HEK293 (cell line): Measurements from ENCODE around the gene IER2.
A peak's percentile ranks its signal among the peaks of the same experiment; 100 is the strongest.

Experiments used
- EGR2 ChIP-seq: fragments of 450-650 bp; formaldehyde crosslinking; IDR thresholded peaks from 2 replicates; pipeline ENCODE4 v1.5.1; 2016; ENCODE audit warnings: low read depth, missing biosample characterization, missing genetic modification characterization
- FEZF1 ChIP-seq: fragments of 450-650 bp; formaldehyde crosslinking; IDR thresholded peaks from 2 replicates; pipeline ENCODE4 v1.5.1; 2016; ENCODE audit warnings: missing biosample characterization, missing genetic modification characterization
- IKZF3 ChIP-seq: fragments of 450-650 bp; IDR thresholded peaks from 2 replicates; pipeline ENCODE4 v1.5.0; 2018; ENCODE audit warnings: missing biosample characterization, mild to moderate bottlenecking, missing genetic modification characterization, moderate library complexity
- KLF7 ChIP-seq: fragments of 450-650 bp; formaldehyde crosslinking; IDR thresholded peaks from 2 replicates; pipeline ENCODE4 v1.5.1; 2016; ENCODE audit warnings: missing biosample characterization, missing genetic modification characterization, borderline replicate concordance
- KLF9 ChIP-seq: fragments of 450-650 bp; formaldehyde crosslinking; IDR thresholded peaks from 2 replicates; pipeline ENCODE4 v1.5.1; 2016; ENCODE audit warnings: missing biosample characterization, missing genetic modification characterization, low read depth
- MYNN ChIP-seq: fragments of 450-650 bp; formaldehyde crosslinking; IDR thresholded peaks from 2 replicates; pipeline ENCODE4 v1.5.1; 2016; ENCODE audit warnings: missing biosample characterization, missing genetic modification characterization, borderline replicate concordance
- RBAK ChIP-seq: fragments of 450-650 bp; formaldehyde crosslinking; IDR thresholded peaks from 2 replicates; pipeline ENCODE4 v1.5.1; 2016; ENCODE audit warnings: missing biosample characterization, missing genetic modification characterization
- SP7 ChIP-seq: fragments of 450-650 bp; formaldehyde crosslinking; IDR thresholded peaks from 2 replicates; pipeline ENCODE4 v1.5.1; 2016; ENCODE audit warnings: missing biosample characterization, missing genetic modification characterization
- ZBTB44 ChIP-seq: fragments of 450-650 bp; IDR thresholded peaks from 2 replicates; pipeline ENCODE4 v1.5.1; 2018; ENCODE audit warnings: missing biosample characterization, mild to moderate bottlenecking, missing genetic modification characterization
- ZFHX2 ChIP-seq: fragments of 450-650 bp; formaldehyde crosslinking; conservative IDR thresholded peaks from 2 replicates; pipeline ENCODE4 v1.5.1; 2016; ENCODE audit warnings: missing biosample characterization, missing genetic modification characterization
- ZNF211 ChIP-seq: fragments of 450-650 bp; formaldehyde crosslinking; IDR thresholded peaks from 2 replicates; pipeline ENCODE4 v1.5.1; 2016; ENCODE audit warnings: low read depth, missing biosample characterization, missing genetic modification characterization
- ZNF426 ChIP-seq: fragments of 450-650 bp; formaldehyde crosslinking; IDR thresholded peaks from 2 replicates; pipeline ENCODE4 v1.5.1; 2017; ENCODE audit warnings: missing biosample characterization, missing genetic modification characterization, mild to moderate bottlenecking, inconsistent platforms, moderate library complexity
- ZNF510 ChIP-seq: fragments of 450-650 bp; formaldehyde crosslinking; IDR thresholded peaks from 2 replicates; pipeline ENCODE4 v1.5.1; 2018; ENCODE audit warnings: mild to moderate bottlenecking, missing genetic modification characterization, missing biosample characterization; ENCODE audit not compliant: insufficient replicate concordance
- ZNF548 ChIP-seq: fragments of 450-650 bp; formaldehyde crosslinking; IDR thresholded peaks from 2 replicates; pipeline ENCODE4 v1.5.1; 2016; ENCODE audit warnings: missing biosample characterization, missing genetic modification characterization
- ZNF624 ChIP-seq: fragments of 450-650 bp; formaldehyde crosslinking; IDR thresholded peaks from 2 replicates; pipeline ENCODE4 v1.5.1; 2017; ENCODE audit warnings: missing biosample characterization, missing genetic modification characterization
- ZNF654 ChIP-seq: fragments of 450-650 bp; formaldehyde crosslinking; IDR thresholded peaks from 2 replicates; pipeline ENCODE4 v1.5.1; 2016; ENCODE audit warnings: low read depth, missing biosample characterization, missing genetic modification characterization
- ZNF660 ChIP-seq: fragments of 450-650 bp; IDR thresholded peaks from 2 replicates; pipeline ENCODE4 v1.5.1; 2018; ENCODE audit warnings: missing biosample characterization, mild to moderate bottlenecking, missing genetic modification characterization
- ZNF664 ChIP-seq: fragments of 450-650 bp; formaldehyde crosslinking; IDR thresholded peaks from 2 replicates; pipeline ENCODE4 v1.5.1; 2016; ENCODE audit warnings: missing biosample characterization, missing genetic modification characterization
- ZNF701 ChIP-seq: fragments of 450-650 bp; formaldehyde crosslinking; IDR thresholded peaks from 2 replicates; pipeline ENCODE4 v1.5.1; 2016; ENCODE audit warnings: missing biosample characterization, missing genetic modification characterization
- ZNF704 ChIP-seq: fragments of 450-650 bp; formaldehyde crosslinking; IDR thresholded peaks from 2 replicates; pipeline ENCODE4 v1.5.1; 2016; ENCODE audit warnings: missing biosample characterization, missing genetic modification characterization
- ZSCAN30 ChIP-seq: fragments of 450-650 bp; IDR thresholded peaks from 2 replicates; pipeline ENCODE4 v1.5.1; 2018; ENCODE audit warnings: missing biosample characterization, mild to moderate bottlenecking, missing genetic modification characterization, moderate library complexity
- TF ChIP-seq, protein P1 (sequence below): fragments of 450-650 bp; formaldehyde crosslinking; IDR thresholded peaks from 2 replicates; pipeline ENCODE4 v1.5.1; 2016; ENCODE audit warnings: missing biosample characterization, missing genetic modification characterization
- TF ChIP-seq, protein P2 (sequence below): fragments of 450-650 bp; formaldehyde crosslinking; IDR thresholded peaks from 2 replicates; pipeline ENCODE4 v1.5.1; 2016; ENCODE audit warnings: missing biosample characterization, missing genetic modification characterization
- TF ChIP-seq, protein P3 (sequence below): fragments of 450-650 bp; formaldehyde crosslinking; optimal IDR thresholded peaks from 2 replicates; pipeline ENCODE3; 2016; ENCODE audit warnings: missing biosample characterization, mild to moderate bottlenecking, missing genetic modification characterization
- TF ChIP-seq, protein P4 (sequence below): fragments of 450-650 bp; formaldehyde crosslinking; IDR thresholded peaks from 2 replicates; pipeline ENCODE4 v1.5.1; 2016; ENCODE audit warnings: missing biosample characterization, missing genetic modification characterization
- TF ChIP-seq, protein P5 (sequence below): fragments of 450-650 bp; formaldehyde crosslinking; IDR thresholded peaks from 2 replicates; pipeline ENCODE4 v1.5.1; 2016; ENCODE audit warnings: missing biosample characterization, missing genetic modification characterization

The IER2 gene

GRCh38 chr19:13151605-13152355, 1.6 kb downstream of the IER2 start (continued):
- TF ChIP-seq MYNN (tag by site-specific recombination) (no peak), ZFHX2 (peak; percentile 72), SP7 (tag by site-specific recombination) (peak; percentile 65), ZNF548 (tag by site-specific recombination) (no peak), RBAK (no peak), ZNF704 (tag by site-specific recombination) (no peak), ZNF660 (tag by site-specific recombination) (peak; percentile 84), IKZF3 (peak; percentile 100), ZNF211 (no peak), ZNF624 (tag by site-specific recombination) (no peak), ZBTB44 (tag by site-specific recombination) (peak; percentile 26; the same call in 1 of the 2 replicates), FEZF1 (tag by site-specific recombination) (no peak), ZNF664 (tag by site-specific recombination) (no peak), ZNF510 (no peak), ZSCAN30 (tag by site-specific recombination) (peak; percentile 60; the same call in 1 of the 2 replicates), ZNF426 (tag by site-specific recombination) (no peak), KLF9 (tag by site-specific recombination) (peak; percentile 86), ZNF701 (tag by site-specific recombination) (no peak), EGR2 (tag by site-specific recombination) (peak; percentile 42), ZNF654 (tag by site-specific recombination) (no peak), KLF7 (tag by site-specific recombination) (no peak)
- TF ChIP-seq, protein P1, sequence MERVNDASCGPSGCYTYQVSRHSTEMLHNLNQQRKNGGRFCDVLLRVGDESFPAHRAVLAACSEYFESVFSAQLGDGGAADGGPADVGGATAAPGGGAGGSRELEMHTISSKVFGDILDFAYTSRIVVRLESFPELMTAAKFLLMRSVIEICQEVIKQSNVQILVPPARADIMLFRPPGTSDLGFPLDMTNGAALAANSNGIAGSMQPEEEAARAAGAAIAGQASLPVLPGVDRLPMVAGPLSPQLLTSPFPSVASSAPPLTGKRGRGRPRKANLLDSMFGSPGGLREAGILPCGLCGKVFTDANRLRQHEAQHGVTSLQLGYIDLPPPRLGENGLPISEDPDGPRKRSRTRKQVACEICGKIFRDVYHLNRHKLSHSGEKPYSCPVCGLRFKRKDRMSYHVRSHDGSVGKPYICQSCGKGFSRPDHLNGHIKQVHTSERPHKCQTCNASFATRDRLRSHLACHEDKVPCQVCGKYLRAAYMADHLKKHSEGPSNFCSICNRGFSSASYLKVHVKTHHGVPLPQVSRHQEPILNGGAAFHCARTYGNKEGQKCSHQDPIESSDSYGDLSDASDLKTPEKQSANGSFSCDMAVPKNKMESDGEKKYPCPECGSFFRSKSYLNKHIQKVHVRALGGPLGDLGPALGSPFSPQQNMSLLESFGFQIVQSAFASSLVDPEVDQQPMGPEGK (tag by site-specific recombination) = peak; percentile 89
- TF ChIP-seq, protein P2, sequence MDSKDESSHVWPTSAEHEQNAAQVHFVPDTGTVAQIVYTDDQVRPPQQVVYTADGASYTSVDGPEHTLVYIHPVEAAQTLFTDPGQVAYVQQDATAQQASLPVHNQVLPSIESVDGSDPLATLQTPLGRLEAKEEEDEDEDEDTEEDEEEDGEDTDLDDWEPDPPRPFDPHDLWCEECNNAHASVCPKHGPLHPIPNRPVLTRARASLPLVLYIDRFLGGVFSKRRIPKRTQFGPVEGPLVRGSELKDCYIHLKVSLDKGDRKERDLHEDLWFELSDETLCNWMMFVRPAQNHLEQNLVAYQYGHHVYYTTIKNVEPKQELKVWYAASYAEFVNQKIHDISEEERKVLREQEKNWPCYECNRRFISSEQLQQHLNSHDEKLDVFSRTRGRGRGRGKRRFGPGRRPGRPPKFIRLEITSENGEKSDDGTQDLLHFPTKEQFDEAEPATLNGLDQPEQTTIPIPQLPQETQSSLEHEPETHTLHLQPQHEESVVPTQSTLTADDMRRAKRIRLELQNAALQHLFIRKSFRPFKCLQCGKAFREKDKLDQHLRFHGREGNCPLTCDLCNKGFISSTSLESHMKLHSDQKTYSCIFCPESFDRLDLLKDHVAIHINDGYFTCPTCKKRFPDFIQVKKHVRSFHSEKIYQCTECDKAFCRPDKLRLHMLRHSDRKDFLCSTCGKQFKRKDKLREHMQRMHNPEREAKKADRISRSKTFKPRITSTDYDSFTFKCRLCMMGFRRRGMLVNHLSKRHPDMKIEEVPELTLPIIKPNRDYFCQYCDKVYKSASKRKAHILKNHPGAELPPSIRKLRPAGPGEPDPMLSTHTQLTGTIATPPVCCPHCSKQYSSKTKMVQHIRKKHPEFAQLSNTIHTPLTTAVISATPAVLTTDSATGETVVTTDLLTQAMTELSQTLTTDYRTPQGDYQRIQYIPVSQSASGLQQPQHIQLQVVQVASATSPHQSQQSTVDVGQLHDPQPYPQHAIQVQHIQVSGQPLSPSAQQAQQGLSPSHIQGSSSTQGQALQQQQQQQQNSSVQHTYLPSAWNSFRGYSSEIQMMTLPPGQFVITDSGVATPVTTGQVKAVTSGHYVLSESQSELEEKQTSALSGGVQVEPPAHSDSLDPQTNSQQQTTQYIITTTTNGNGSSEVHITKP = no peak; the same call in 1 of the 2 replicates
- TF ChIP-seq, protein P3, sequence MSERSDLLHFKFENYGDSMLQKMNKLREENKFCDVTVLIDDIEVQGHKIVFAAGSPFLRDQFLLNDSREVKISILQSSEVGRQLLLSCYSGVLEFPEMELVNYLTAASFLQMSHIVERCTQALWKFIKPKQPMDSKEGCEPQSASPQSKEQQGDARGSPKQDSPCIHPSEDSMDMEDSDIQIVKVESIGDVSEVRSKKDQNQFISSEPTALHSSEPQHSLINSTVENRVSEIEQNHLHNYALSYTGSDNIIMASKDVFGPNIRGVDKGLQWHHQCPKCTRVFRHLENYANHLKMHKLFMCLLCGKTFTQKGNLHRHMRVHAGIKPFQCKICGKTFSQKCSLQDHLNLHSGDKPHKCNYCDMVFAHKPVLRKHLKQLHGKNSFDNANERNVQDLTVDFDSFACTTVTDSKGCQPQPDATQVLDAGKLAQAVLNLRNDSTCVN (tag by site-specific recombination) = peak; percentile 86
- TF ChIP-seq, protein P4, sequence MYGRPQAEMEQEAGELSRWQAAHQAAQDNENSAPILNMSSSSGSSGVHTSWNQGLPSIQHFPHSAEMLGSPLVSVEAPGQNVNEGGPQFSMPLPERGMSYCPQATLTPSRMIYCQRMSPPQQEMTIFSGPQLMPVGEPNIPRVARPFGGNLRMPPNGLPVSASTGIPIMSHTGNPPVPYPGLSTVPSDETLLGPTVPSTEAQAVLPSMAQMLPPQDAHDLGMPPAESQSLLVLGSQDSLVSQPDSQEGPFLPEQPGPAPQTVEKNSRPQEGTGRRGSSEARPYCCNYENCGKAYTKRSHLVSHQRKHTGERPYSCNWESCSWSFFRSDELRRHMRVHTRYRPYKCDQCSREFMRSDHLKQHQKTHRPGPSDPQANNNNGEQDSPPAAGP (tag by site-specific recombination) = peak; percentile 47
- TF ChIP-seq, protein P5, sequence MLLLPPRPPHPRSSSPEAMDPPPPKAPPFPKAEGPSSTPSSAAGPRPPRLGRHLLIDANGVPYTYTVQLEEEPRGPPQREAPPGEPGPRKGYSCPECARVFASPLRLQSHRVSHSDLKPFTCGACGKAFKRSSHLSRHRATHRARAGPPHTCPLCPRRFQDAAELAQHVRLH (tag by site-specific recombination) = no peak
